HG02970 (cell line): ENCODE results near the gene DNAAF5.
"Not testable (repeated sequence)": the region's sequence is repeated elsewhere in the genome, so short reads cannot be mapped to it uniquely, and the experiment has no call there.

ENCODE experiments used
- ATAC-seq: cut with Tn5 transposase; IDR thresholded peaks from one replicate; pipeline ENCODE4 v1.9.1; 2021; ENCODE audit warnings: mild to moderate bottlenecking, moderate library complexity, moderate number of reproducible peaks; ENCODE audit not compliant: unreplicated experiment, low FRiP score

Gene DNAAF5

DNA sequence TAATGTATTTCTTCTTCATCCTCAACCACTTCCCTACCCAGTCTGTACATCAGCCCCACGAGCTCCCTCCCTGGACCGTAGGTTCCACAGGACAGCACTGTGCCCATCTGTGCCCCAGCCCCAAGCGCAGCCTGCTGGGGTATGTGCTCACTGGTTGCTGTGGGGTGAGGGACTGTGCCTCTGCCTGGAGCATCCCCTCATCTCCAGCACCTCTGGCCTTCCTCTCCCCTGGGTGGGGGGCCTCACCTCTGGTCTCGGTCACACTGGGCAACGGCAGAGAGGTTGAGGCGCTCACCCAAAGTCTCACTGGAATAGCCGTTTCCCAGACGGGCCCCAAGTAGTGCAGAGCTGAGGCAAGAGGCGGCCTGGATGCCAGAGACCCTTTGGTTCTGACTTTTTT, 2.1 kb downstream of the DNAAF5 start:
- no peak for ATAC-seq

DNA sequence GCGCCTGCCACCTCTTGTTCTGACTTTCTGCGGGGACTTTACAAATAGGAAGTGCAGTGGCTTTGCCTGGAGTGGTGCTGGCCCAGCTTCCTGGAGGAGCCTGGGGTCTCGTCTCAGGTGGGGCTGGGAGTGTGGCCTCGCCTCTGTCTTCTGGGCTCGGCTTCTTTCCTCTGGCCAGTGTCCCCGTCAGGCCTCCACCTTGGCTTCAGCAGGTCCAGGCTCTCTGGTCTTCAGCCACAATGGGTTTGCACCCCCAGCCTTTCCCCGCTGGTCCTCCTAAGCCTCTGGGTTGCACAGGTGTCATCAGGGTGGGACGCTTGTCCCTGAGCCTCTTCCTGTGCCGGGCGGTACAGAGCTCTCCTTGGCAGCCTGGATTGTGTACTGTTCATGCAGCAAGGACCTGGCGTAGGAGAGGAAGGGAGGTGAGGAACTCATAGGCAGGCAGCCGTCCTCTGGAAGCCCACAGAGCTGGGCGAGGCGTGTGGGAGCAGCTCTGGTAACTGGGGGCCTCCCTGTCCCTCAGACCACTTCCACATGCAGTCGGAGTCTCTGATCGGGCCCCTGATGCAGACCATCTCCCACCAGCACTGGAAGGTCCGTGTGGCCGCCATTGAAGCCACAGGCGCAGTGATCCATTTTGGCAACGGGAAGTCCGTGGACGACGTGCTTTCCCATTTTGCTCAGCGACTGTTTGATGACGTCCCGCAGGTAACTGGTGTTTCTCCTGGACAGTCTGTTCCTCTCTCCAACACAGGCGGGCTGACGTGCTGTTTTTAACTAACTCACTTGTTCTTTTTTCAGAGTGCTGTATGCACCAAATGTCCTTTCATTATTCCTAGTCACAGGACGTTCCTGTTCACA, 2.9 kb downstream of the DNAAF5 start:
- ATAC-seq, result no peak

DNA sequence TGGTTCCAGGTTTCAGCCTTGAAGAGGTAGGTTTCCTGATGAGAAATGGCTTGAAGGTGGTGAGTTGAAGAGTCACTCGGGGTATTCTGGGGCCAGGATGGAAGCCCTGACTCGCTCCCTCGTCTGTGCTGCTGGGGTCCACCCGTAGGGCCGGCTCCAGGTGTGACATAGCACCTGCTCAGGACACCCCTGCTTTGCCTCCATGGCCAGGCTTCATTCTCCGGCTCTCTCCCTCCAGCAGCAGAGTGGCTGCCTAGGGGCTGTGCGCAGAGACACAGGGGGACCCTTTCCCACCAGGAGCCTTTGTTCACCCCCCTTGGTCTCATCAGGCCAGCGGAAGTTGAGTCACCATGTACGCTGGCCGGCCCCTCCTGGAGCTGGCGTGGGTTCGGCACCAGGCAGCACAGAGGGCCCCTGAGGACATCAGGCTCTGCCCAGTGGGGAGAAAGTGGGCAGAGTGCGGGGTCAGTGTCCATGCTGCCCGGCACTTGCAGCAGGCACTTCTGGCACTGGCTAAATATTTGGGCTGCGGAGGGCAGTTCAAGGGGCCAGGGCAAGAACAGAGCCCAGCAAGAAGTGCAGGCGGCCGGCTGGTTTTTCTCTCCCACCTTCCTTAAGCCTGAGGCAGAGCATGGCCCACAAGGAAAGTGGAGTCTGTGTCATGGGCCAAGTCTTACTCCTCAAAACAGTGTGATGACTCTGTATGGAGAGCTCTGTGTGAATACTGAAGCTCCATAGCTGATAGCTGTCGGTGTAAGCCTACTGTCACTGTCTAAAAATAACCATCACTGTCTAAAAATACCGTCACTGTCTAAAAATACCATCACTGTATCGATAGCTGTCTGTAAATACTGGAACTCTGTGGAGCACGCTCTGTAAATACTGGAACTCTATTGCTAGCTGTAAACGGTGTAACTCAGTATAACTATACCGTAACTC, 4.3 kb downstream of the DNAAF5 start:
- ATAC-seq, result no peak

DNA sequence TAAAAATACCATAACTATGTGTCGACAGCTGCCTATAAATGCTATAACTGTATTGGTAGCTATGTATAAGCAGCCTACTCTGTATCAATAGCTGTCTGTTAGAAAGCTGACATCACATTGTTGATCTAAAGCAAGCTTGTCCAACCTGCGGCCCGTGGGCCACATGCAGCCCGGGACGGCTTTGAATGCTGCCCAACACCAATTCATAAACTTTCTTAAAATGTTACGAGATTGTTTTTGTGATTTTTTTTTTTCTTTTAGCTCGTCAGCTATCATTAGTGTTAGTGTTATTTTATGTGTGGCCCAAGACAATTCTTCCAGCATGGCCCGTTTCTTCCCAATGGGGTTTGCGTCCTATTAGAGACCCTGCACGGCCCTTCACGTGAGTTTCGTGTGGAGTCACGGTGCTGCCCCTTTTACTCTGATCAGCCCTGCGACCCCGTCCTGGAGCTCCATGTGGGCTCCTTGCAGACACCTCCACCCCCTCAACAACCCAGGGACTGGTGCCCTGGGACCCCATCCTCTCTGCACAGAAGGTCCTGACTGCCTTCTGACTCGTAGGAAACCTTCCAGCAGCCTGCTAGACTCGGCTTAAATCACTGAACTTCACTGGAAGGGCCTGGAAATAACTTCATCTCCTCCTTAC, 5.1 kb downstream of the DNAAF5 start:
- ATAC-seq, result no peak

DNA sequence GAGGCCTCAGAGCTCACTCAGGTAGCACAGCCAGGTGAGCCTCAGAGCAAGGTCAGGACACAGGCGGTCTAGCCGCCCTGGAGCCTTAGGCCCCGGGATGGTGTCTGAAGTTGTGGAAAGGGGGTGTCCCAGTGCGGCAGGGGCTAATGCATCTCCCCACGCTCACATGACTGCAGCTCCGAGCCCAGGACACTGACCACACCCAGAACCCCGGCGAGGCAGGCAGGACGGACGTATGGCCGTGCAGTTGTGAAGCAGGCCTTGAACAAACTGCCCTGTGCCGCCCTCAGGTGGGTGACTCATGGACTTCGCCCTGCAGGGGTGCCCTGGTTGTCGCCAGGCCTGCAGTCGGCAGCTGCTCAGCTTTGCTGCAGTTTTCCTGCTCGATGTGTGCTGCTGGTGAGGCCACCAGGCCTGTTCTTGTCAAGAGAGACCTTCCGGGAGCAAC, 5.6 kb downstream of the DNAAF5 start:
- ATAC-seq, result no peak

DNA sequence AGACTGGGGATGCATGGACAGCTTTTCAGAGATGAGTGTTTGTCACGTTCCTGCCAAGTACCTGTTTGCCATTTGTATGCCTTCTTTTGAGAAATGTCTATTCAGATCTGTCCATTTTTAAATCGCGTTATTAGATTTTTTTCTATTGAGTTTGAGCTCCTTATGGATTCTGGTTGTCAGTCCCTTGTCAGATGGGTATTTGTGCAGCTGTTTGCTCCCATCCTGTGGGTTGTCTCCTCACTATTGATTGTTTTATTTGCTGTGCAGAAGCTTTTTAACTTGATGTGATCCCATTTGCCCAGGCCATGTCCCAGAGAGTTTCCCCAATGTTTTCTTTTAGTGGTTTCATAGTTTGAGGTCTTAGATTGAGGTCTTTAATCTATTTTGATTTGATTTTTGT, 6.1 kb downstream of the DNAAF5 start:
- no peak for ATAC-seq

DNA sequence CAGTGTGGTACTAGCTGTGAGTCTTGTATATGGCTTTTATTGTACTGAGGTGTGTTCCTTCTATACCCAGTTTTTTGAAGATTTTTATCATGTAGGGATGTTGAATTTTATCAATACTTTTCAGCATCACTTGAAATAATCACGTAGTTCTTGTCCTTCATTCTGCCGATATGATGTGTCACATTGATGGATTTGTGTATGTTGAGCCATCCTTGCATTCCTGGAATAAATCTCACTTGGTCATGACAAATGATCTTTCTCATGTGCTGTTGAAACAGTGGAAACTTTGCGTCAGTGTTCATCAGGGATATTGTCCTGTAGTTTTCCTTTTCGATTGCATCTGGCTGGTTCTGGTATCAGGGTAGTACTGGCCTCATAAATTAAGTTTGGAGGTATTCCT, 7.7 kb downstream of the DNAAF5 start:
- ATAC-seq, result no peak

DNA sequence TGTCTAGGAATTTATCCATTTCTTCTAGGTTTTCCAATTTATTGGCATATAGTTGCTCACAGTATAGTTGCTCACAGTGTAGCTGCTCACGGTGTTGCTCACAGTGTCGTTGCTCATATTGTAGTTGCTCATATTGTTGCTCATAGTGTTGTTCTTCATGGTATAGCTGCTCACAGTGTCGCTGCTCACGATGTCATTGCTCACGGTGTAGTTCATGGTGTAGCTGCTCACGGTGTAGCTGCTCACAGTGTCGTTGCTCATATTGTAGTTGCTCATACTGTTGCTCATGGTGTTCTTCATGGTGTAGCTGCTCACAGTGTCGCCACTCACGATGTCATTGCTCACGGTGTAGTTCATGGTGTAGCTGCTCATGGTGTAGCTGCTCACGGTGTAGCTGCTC, 8.3 kb downstream of the DNAAF5 start:
- ATAC-seq, result no peak

DNA sequence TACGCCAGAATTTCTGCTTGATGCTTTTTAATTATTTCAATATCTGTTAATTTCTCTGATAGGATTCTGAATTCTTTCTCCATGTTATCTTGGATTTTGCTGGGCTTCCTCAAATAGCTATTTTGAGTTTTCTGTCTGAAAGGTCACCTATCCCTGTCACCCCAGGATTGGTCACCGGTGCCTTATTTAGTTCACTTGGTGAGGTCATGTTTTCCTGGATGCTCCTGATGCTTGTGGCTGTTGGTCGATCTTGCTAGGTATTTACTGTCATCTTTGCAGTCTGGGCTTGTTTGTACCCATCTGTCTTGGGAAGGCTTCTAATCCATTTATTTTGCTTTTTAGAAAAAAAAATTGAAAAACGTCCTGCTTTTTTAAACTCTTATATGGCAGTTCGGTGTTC, 11.7 kb downstream of the DNAAF5 start:
- no peak for ATAC-seq

DNA sequence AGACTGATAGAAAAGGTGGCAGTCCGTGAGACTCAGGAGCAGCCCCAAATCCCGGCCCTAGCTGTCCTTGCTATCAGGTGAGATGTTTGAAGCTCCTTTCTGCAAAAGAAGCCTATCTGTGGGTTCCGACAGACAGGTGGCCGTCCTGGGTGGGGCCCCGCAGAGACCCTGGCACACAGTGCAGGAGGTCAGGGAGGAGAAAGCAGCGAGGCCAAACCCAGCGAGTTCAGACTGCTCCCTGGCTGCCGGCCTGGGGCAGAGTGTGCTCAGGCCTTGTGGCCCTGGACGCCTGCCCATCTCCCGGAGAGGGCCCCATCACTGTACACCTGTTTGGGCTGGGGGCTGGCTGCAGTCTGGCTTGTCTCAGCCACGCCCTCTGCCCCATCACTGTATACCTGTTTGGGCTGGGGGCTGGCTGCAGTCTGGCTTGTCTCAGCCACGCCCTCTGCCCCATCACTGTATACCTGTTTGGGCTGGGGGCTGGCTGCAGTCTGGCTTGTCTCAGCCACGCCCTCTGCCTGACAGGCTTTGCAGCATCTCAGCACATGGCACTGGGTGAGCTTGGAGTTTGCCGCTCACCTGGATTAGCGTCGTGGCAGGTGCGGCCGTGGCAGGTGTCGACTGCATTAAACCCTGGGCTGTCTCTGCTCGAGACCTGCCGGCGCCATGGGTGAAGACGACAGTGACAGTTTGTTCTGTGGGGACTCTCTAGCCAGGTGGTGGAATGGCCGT, 12.4 kb downstream of the DNAAF5 start:
- ATAC-seq, result no peak

DNA sequence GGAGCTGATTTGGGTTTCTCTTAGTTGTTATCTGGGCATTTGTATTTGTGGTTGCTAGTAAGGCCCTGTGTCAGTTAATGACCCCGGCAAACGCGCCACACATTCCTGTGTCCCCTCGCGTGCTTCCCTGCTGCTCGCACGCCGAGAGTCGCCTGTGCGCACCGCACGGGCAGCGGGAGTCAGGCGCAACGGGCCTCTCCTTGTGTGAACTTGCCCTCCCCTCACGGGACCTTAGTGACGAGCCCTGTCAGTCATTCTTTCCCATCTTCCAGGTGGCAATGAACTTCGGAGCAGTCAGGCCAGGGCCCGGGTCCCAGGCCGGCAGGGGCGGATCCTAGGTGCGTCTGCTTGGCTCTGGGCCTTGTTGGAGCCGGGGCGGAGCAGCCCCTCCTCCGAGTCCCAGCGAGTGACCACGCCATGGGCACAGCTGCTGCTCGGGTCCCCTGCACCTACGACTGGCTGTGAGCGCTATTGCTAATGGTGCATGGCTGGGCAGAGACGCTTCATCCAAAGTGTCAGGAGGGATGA, 13.0 kb downstream of the DNAAF5 start:
- no peak for ATAC-seq

DNA sequence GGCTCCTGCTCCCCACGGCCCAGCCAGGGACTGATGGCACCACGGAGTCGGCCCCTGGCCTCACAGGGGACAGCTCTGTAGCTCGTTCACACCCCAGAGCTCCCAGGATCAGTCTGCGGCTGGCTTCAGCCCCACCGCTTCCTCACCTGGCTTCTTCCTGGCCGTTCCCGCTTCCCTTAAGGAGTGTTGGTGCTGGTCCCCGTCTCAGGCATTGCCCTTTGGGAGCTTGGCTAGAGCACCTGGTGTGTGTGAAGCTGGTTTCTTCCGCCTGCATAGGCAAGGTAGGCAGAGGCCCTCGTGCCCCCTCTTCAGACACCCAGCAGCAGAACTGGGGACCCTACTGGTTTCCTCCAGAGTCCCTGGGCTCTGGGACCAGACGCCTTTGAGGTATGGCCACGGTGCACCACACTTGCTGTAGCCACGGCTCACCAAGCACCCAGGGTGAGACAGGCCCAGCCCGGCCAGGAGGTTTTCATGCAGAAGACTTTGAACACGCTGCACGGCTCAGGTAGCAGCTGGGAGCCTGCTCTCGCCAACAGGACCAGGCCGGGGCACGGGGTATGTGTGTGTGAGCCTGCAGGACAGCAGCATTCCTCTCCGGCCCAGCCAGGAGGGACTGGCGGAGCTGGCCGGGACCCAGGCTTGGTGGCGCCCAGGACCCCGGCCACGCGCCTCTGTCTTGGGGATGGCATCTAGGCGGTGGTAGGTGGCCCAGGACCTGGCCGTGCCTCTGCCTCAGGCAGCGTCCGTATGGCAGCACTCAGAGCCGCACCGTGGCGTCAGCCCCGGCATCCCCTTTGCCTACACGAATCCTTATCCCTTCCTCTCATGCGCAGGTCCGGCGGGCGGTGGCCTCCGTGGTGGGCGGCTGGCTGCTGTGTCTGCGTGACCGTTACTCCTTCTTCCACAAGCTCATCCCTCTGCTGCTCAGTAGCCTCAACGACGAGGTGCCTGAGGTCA, 13.8 kb downstream of the DNAAF5 start:
- ATAC-seq, result no peak

DNA sequence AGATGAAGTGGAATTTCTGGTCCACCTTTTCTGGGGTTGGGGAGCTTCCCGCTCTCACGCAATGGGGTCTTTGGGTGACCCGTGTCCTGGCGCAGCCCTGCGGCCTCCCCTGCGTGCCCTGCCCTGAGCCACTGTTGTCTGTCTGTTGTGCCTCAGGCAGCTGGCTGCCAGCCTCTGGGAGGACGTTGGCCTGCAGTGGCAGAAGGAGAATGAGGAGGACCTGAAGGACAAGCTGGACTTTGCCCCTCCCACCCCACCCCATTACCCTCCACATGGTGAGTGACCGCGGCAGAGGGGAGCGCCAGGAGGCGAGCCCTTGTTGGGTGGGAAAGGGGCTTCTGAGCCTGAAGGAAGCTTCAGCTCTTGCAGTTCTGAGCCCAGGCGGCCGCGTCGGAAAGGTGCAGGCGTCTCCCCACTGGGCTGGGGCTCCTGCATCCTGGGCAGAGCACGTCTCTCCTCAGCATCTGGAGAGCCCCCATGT, 14.7 kb downstream of the DNAAF5 start:
- ATAC-seq, result no peak

DNA sequence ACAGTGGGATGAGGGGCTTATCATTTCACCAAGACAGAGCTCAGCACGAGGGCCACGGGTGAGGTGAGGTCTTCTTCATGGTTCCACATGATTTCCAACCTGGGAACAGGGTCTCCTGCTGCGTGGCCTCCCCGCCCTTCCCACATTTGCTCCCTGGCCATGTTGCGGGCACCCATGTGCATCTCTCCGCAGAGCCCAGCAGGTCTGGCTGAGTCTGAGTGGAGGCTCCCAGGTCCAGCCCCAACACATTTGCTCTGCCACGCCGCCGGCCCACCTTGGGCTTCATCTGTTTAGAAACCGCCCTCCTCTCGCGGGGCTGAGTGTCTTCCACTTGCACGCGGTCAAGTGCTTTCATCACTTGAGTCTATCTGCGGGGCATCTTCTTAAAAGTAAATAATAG, 15.4 kb downstream of the DNAAF5 start:
- no peak for ATAC-seq

DNA sequence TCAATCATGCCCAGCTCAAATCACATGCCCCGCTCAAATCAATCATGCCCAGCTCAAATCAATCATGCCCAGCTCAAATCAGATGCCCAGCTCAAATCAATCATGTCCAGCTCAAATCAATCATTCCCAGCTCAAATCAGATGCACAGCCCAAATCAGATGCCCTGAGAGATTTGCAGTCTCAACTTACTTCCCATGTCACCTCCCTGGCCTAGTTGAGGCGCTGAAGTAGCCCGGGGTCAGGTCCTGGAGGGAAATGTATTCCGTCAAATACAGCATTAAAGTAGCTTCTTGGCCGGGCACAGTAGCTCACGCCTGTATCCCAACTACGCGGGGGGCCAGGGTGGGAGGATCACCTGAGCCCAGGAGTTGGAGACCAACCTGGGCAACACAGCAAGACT, 16.3 kb downstream of the DNAAF5 start:
- ATAC-seq, result no peak

DNA sequence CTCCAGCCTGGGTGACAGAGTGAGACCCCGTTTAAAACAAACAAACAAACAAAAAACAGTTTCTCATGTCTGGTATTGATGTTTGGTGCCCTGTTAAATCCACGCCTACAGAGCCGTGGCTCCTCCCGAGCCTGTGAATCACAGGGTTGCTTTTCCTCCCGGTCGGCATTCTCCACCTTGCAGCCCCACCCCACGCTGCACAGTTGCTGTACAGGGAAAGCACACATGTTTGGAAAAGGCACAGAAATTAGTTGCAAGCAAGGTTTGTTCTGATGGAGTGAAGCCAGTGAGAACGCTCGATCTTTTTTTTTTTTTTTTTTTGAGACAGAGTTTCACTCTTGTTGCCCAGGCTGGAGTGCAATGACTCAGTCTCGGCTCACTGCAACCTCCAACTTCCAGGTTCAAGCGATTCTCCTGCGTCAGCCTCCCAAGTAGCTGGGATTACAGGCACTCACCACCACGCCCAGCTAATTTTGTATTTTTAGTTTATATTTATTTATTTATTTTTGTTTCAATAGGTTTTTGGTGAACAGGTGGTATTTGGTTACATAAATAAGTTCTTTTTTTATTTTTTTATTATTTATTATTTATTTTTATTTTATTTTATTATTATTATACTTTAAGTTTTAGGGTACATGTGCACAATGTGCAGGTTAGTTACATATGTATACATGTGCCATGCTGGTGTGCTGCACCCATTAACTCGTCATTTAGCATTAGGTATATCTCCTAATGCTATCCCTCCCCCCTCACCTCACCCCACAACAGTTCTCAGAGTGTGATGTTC, 17.0 kb downstream of the DNAAF5 start:
- ATAC-seq, result not testable (repeated sequence)

DNA sequence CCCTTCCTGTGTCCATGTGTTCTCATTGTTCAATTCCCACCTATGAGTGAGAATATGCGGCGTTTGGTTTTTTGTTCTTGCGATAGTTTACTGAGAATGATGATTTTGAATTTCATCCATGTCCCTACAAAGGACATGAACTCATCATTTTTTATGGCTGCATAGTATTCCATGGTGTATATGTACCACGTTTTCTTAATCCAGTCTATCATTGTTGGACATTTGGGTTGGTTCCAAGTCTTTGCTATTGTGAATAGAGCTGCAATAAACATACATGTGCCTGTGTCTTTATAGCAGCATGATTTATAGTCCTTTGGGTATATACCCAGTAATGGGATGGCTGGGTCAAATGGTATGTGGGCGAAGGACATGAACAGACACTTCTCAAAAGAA, 17.6 kb downstream of the DNAAF5 start:
- ATAC-seq, result not testable (repeated sequence)

DNA sequence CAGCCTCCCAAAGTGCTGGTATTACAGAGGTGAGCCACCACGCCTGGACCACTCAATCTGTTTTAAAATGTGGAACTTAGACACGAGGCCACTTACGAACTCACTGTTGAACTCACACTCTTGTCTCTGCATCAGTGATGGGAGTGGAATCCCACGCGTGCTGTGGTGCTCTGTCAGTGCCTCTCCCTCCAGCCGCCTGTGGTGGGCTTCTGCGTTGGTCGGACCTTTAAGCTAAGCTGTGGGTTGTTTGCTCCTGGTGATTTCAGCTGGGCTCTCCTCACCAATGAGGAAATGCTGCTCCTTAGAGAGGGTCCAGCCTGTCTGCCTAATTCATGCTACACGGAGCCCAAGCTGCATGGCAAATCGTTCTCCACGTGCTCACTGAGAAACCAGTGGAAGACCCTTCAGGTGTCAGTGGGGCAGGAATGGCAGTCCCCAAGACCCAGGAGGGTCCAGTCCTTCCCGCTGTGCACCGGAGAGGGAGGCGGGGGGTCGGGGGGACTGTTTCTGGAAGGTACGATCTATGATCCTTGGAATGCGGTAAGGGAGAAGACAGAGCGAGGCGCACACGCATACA, 18.4 kb downstream of the DNAAF5 start:
- ATAC-seq, result no peak
